ENCODE measurements around the gene IQGAP2.
A peak's percentile ranks its signal among the peaks of the same experiment; 100 is the strongest.

Gene IQGAP2

GRCh38 chr5:76692274-76692540, 289.1 kb downstream of the IQGAP2 start:
- no peak for DNase-seq

GRCh38 chr5:76692651-76693050, 289.6 kb downstream of the IQGAP2 start:
- no peak for DNase-seq

- no peak for DNase-seq
Observed at GRCh38 chr5:76693141-76693540, 290.1 kb downstream of the IQGAP2 start.

GRCh38 chr5:76694317-76694716, 291.2 kb downstream of the IQGAP2 start:
- no peak for DNase-seq

- DNase-seq, result no peak
Observed at GRCh38 chr5:76695346-76695745, 292.3 kb downstream of the IQGAP2 start.

- no peak for DNase-seq
Observed at GRCh38 chr5:76696251-76696650, 293.2 kb downstream of the IQGAP2 start.

- DNase-seq, result no peak
Observed at GRCh38 chr5:76697670-76698069, 294.6 kb downstream of the IQGAP2 start.

- DNase-seq, result peak; percentile 15
Observed at GRCh38 chr5:76700571-76700970, 297.5 kb downstream of the IQGAP2 start.

- no peak for DNase-seq
Observed at GRCh38 chr5:76701298-76701697, 298.2 kb downstream of the IQGAP2 start.

- DNase-seq, result no peak
Observed at GRCh38 chr5:76703707-76704106, 300.6 kb downstream of the IQGAP2 start.

GRCh38 chr5:76704131-76704663, 301.1 kb downstream of the IQGAP2 start:
- DNase-seq, result no peak

- no peak for DNase-seq
Observed at GRCh38 chr5:76705574-76705973, 302.5 kb downstream of the IQGAP2 start.

GRCh38 chr5:76709762-76710161, 306.7 kb downstream of the IQGAP2 start:
- DNase-seq, result no peak

GRCh38 chr5:76710991-76711390, 307.9 kb downstream of the IQGAP2 start:
- peak; percentile 76 for DNase-seq

GRCh38 chr5:76714751-76715485, 311.8 kb downstream of the IQGAP2 start:
- peak; percentile 40 for DNase-seq

- DNase-seq, result no peak
Observed at GRCh38 chr5:76715486-76715735, 312.3 kb downstream of the IQGAP2 start.

- peak; percentile 73 for DNase-seq
Observed at GRCh38 chr5:76715736-76716455, 312.8 kb downstream of the IQGAP2 start, which contains the start of gene F2R. Gene F2R (plus strand): TSS chr5:76716126. CDS start chr5:76716308, 182 bp downstream.

GRCh38 chr5:76716456-76717157, 313.5 kb downstream of the IQGAP2 start:
- DNase-seq, result peak; percentile 48

- DNase-seq, result no peak
Observed at GRCh38 chr5:76717222-76718083, 314.4 kb downstream of the IQGAP2 start.

- DNase-seq, result no peak
Observed at GRCh38 chr5:76718381-76718832, 315.3 kb downstream of the IQGAP2 start.

- DNase-seq, result no peak
Observed at GRCh38 chr5:76718880-76719279, 315.8 kb downstream of the IQGAP2 start.

GRCh38 chr5:76720988-76721569, 318.0 kb downstream of the IQGAP2 start:
- no peak for DNase-seq

- no peak for DNase-seq
Observed at GRCh38 chr5:76723266-76723665, 320.2 kb downstream of the IQGAP2 start.

Measured in activated CD4-positive, alpha-beta T cell treated with anti-CD3 and anti-CD28 coated beads, Interleukin-2, Interleukin-6, amounts not matched to agents 100 ng/mL and 50 ng/mL, durations not matched to agents 16 hours and 8 hours (primary cell).